H9 (cell line): ENCODE results near the gene RNF157. TPM values are rescaled to one million over a fixed set of nuclear protein-coding genes. Genes with fewer than 3 reads are reported as not detected.

Experiments used
- DNase-seq: peaks from one replicate; pipeline ENCODE4 v3.0.0-alpha.2; 2017
- H2AFZ ChIP-seq: one replicate; pipeline ENCODE4 v1.6.1; 2013; ENCODE audit warnings: mild to moderate bottlenecking, low read length, control low read depth, moderate library complexity
- H2AK5ac ChIP-seq: 2 replicates; pipeline ENCODE4 v1.6.1; 2013; ENCODE audit warnings: low read length, control low read depth, mixed read lengths; ENCODE audit not compliant: insufficient read length
- H2BK120ac ChIP-seq: one replicate; pipeline ENCODE4 v1.6.1; 2013; ENCODE audit warnings: low read depth, mild to moderate bottlenecking, low read length, control low read depth, inconsistent platforms; ENCODE audit not compliant: poor library complexity, severe bottlenecking
- H2BK12ac ChIP-seq: 2 replicates; pipeline ENCODE4 v1.6.1; 2013; ENCODE audit warnings: low read length, control low read depth, mixed read lengths, low read depth; ENCODE audit not compliant: insufficient read length
- H2BK15ac ChIP-seq: 2 replicates; pipeline ENCODE4 v1.6.1; 2013; ENCODE audit warnings: low read depth, low read length, control low read depth
- H2BK20ac ChIP-seq: one replicate; pipeline ENCODE4 v1.6.1; 2013; ENCODE audit warnings: low read depth, mild to moderate bottlenecking, low read length, control low read depth, inconsistent platforms; ENCODE audit not compliant: poor library complexity, severe bottlenecking
- H2BK5ac ChIP-seq: 2 replicates; pipeline ENCODE4 v1.6.1; 2013; ENCODE audit warnings: low read length, control low read depth, mixed read lengths; ENCODE audit not compliant: insufficient read length
- H3K14ac ChIP-seq: 2 replicates; pipeline ENCODE4 v1.6.1; 2013; ENCODE audit warnings: low read length, control low read depth; ENCODE audit not compliant: insufficient read depth
- H3K18ac ChIP-seq: 2 replicates; pipeline ENCODE4 v1.6.1; 2013; ENCODE audit warnings: low read depth, mild to moderate bottlenecking, mixed read lengths, low read length, control low read depth; ENCODE audit not compliant: insufficient read length
- H3K23ac ChIP-seq: 2 replicates; pipeline ENCODE4 v1.6.1; 2013; ENCODE audit warnings: low read length, control low read depth, mixed read lengths, low read depth; ENCODE audit not compliant: insufficient read length
- H3K23me2 ChIP-seq: 2 replicates; pipeline ENCODE4 v1.6.1; 2013; ENCODE audit warnings: low read depth, mild to moderate bottlenecking, mixed read lengths, low read length, control low read depth; ENCODE audit not compliant: insufficient read length, poor library complexity, severe bottlenecking
- H3K27ac ChIP-seq: 2 replicates; pipeline ENCODE4 v1.5.1; 2013; ENCODE audit warnings: low read length, control low read depth, mixed read lengths, low read depth; ENCODE audit not compliant: insufficient read length
- H3K27me3 ChIP-seq: 2 replicates; pipeline ENCODE4 v1.6.1; 2013; ENCODE audit warnings: low read length, control low read depth, inconsistent platforms; ENCODE audit not compliant: insufficient read depth
- H3K4ac ChIP-seq: 2 replicates; pipeline ENCODE4 v1.6.1; 2013; ENCODE audit warnings: low read depth, mild to moderate bottlenecking, control low read depth, inconsistent platforms, low read length, moderate library complexity
- H3K4me1 ChIP-seq: 2 replicates; pipeline ENCODE4 v1.6.1; 2013; ENCODE audit warnings: low read length, control low read depth, inconsistent platforms; ENCODE audit not compliant: insufficient read depth
- H3K4me2 ChIP-seq: 2 replicates; pipeline ENCODE4 v1.6.1; 2013; ENCODE audit warnings: low read length, control low read depth, mixed read lengths; ENCODE audit not compliant: insufficient read length, insufficient read depth
- H3K56ac ChIP-seq: 2 replicates; pipeline ENCODE4 v1.6.1; 2013; ENCODE audit warnings: low read depth, mild to moderate bottlenecking, mixed read lengths, low read length, control low read depth; ENCODE audit not compliant: insufficient read length
- H3K79me1 ChIP-seq: 2 replicates; pipeline ENCODE4 v1.6.1; 2013; ENCODE audit warnings: low read depth, mild to moderate bottlenecking, moderate library complexity, low read length, control low read depth, inconsistent platforms; ENCODE audit not compliant: insufficient read depth, poor library complexity, severe bottlenecking
- H3K79me2 ChIP-seq: 2 replicates; pipeline ENCODE4 v1.6.1; 2013; ENCODE audit warnings: low read length, control low read depth, inconsistent platforms; ENCODE audit not compliant: insufficient read depth
- H3K9ac ChIP-seq: 2 replicates; pipeline ENCODE4 v1.6.1; 2013; ENCODE audit warnings: low read length, control low read depth, mixed read lengths; ENCODE audit not compliant: insufficient read length; ENCODE audit errors: extremely low read depth
- H3K9me3 ChIP-seq: one replicate; pipeline ENCODE4 v1.6.1; 2013; ENCODE audit warnings: low read depth, low read length, inconsistent platforms; ENCODE audit not compliant: control insufficient read depth
- H3T11ph ChIP-seq: one replicate; pipeline ENCODE4 v1.6.1; 2013; ENCODE audit warnings: mild to moderate bottlenecking, low read length, control low read depth, inconsistent platforms
- H4K20me1 ChIP-seq: one replicate; pipeline ENCODE4 v1.6.1; 2013; ENCODE audit not compliant: control insufficient read depth, insufficient read length, insufficient read depth
- H4K5ac ChIP-seq: 2 replicates; pipeline ENCODE4 v1.6.1; 2013; ENCODE audit warnings: low read depth, mild to moderate bottlenecking, mixed read lengths, low read length, control low read depth; ENCODE audit not compliant: insufficient read length
- H4K8ac ChIP-seq: replicated peaks from 2 replicates; pipeline ENCODE4 v1.6.1; 2013; ENCODE audit warnings: low read length, control low read depth, mixed read lengths, low read depth; ENCODE audit not compliant: insufficient read length
- H4K91ac ChIP-seq: 2 replicates; pipeline ENCODE4 v1.6.1; 2013; ENCODE audit warnings: low read depth, mild to moderate bottlenecking, moderate library complexity, mixed read lengths, low read length, control low read depth; ENCODE audit not compliant: insufficient read length
- H3K27ac Mint-ChIP-seq, 3 experiments: 2 replicates in 2 of 3; 3 replicates in 1 of 3; pipeline ENCODE4 v1.8.0; 2020 to 2021; ENCODE audit warnings: mixed read lengths in 3 of 3, mild to moderate bottlenecking in 1 of 3, moderate library complexity in 1 of 3
- H3K27me3 Mint-ChIP-seq: 2 replicates; pipeline ENCODE4 v1.8.0; 2021; ENCODE audit warnings: low read depth, mild to moderate bottlenecking, moderate library complexity, mixed read lengths
- H3K36me3 Mint-ChIP-seq, 3 experiments: 2 replicates in 2 of 3; 3 replicates in 1 of 3; pipeline ENCODE4 v1.8.0; 2020 to 2021; ENCODE audit warnings: low read depth in 3 of 3, mixed read lengths in 3 of 3; ENCODE audit not compliant: insufficient read depth in 1 of 3
- H3K4me1 Mint-ChIP-seq, 2 experiments: 2 replicates each; pipeline ENCODE4 v1.8.0; 2020; ENCODE audit warnings: mixed read lengths in 2 of 2
- H3K4me3 Mint-ChIP-seq, 2 experiments: 2 replicates in 1 of 2; 3 replicates in 1 of 2; pipeline ENCODE4 v1.8.0; 2020 to 2021; ENCODE audit warnings: mild to moderate bottlenecking in 2 of 2, mixed read lengths in 2 of 2, moderate library complexity in 1 of 2
- H3K9me3 Mint-ChIP-seq, 2 experiments: 2 replicates in 1 of 2; 3 replicates in 1 of 2; pipeline ENCODE4 v1.8.0; 2020; ENCODE audit warnings: mild to moderate bottlenecking in 2 of 2, mixed read lengths in 2 of 2, moderate library complexity in 1 of 2
- CTCF ChIP-seq: fragments of 200-600 bp; sonication (generic); conservative IDR thresholded peaks from 3 replicates; pipeline ENCODE4 v1.8.0; 2021; ENCODE audit warnings: antibody characterized with exemption, mild to moderate bottlenecking
- WGBS: extraction: QIAGEN DNeasy Blood & Tissue Kit; methylation state at CpG from one replicate; pipeline ENCODE4 v1.1.7; 2013; ENCODE audit warnings: missing lambda C conversion rate, low lambda C conversion rate, mixed read lengths; ENCODE audit not compliant: insufficient read length; ENCODE audit errors: extremely low coverage; 5-methylcytosine and 5-hydroxymethylcytosine counted together
- total RNA-seq: library from RNA; stranded (reverse); gene quantifications from 2 replicates; pipeline ENCODE4 v1.2.1, GENCODE V29; 2021

The RNF157 gene
- total RNA-seq, 1 experiment from 2014 or later = 9.9 TPM

- Histone ChIP-seq H2AFZ (no peak overlapping the region), H3K9me3 (no peaks in the 10 kb centered on the region), H3K9ac (no peak overlapping the region), H4K5ac (no peak overlapping the region), H3K56ac (no peak overlapping the region), H4K8ac (no peak overlapping the region), H3K23ac (no peak overlapping the region), H2BK5ac (no peak overlapping the region), H3K23me2 (peaks cover 37% of the 10 kb centered on the region), H3K18ac (no peak overlapping the region), H3K79me2 (no peaks in the 10 kb centered on the region), H2BK120ac (no peak overlapping the region), H3K4ac (no peak overlapping the region), H3K27ac (no peak overlapping the region), H2BK12ac (no peak overlapping the region), H3T11ph (no peak overlapping the region), H4K91ac (no peak overlapping the region), H2BK20ac (no peak overlapping the region), H3K4me2 (peak overlapping the region; percentile 84), H3K4me1 (peaks cover 27% of the 10 kb centered on the region), H4K20me1 (no peaks in the 10 kb centered on the region), H2AK5ac (no peak overlapping the region), H3K27me3 (peaks cover 38% of the 10 kb centered on the region), H3K14ac (no peak overlapping the region), H3K79me1 (no peaks in the 10 kb centered on the region), H2BK15ac (no peak overlapping the region)
- no peak overlapping the region for H3K27ac Mint-ChIP-seq
- WGBS = no CpG with 5 or more reads among the region's 10 CpGs
- no peaks in the 10 kb centered on the region for H3K36me3 Mint-ChIP-seq
- peaks cover 86% of the 10 kb centered on the region for H3K27me3 Mint-ChIP-seq
- TF ChIP-seq CTCF = no peak
- peaks cover 62 to 69% of the 10 kb centered on the region in 2 experiments for H3K4me1 Mint-ChIP-seq
- H3K9me3 Mint-ChIP-seq = peaks cover 0 to 1% of the 10 kb centered on the region in 2 experiments; a peak in 2 of 5 replicates
- H3K4me3 Mint-ChIP-seq = peak overlapping the region; percentile 60 to 86
- peak; percentile 47 for DNase-seq
Measured at GRCh38 chr17:76142039-76142584, 98.2 kb downstream of the RNF157 start.
